ENCODE results near the gene PDSS2. TPM values are rescaled to one million over a fixed set of nuclear protein-coding genes. Genes with fewer than 3 reads are reported as not detected.

PDSS2 gene
- polyA plus RNA-seq, 1 of the 3 experiments (the other 2 are of a cell fraction): 5.6 TPM

- 85% methylated on average over 5 of the region's 5 CpGs for WGBS (ENCODE audit: low lambda C conversion rate)
- no peaks in the 10 kb centered on the region for H3K36me3 ChIP-seq (replicated peaks in 1 of 2; ENCODE audit: control insufficient read depth in 1 of 2, insufficient read depth in 2 of 2, low read length in 1 of 2)
- no peak for TF ChIP-seq REST (IDR thresholded peaks at IDR 0.05; ENCODE audit: low read depth, low read length)
- no peak for TF ChIP-seq GABPA (IDR thresholded peaks at IDR 0.05; ENCODE audit: low read depth)
- TF ChIP-seq RXRA (IDR thresholded peaks at IDR 0.05; ENCODE audit: borderline replicate concordance, low read depth): no peak
- TF ChIP-seq RFX5 (IDR thresholded peaks at IDR 0.05; ENCODE audit: low read length): no peak
- TF ChIP-seq FOXM1 (IDR thresholded peaks at IDR 0.05; ENCODE audit: low read depth): no peak
- no peak for TF ChIP-seq JUND (IDR thresholded peaks at IDR 0.05)
- TF ChIP-seq MXI1 (IDR thresholded peaks at IDR 0.05; ENCODE audit: low read depth, low read length): no peak
- no peak for TF ChIP-seq NFIC (IDR thresholded peaks at IDR 0.05; ENCODE audit: borderline replicate concordance)
- TF ChIP-seq MAX (IDR thresholded peaks at IDR 0.05; ENCODE audit: low read depth): no peak
- no peak for TF ChIP-seq CHD2 (IDR thresholded peaks at IDR 0.05; ENCODE audit: low read length, partially characterized antibody)
- peaks cover 8% of the 10 kb centered on the region for H3K79me2 ChIP-seq (ENCODE audit: insufficient read depth)
- no peaks in the 10 kb centered on the region for H3K27me3 ChIP-seq (ENCODE audit: insufficient read depth)
- no peaks in the 10 kb centered on the region for H3F3A ChIP-seq (replicated peaks; ENCODE audit: insufficient read depth)
- H3K9ac ChIP-seq: no peak overlapping the region
- H3K4me1 ChIP-seq (ENCODE audit: control insufficient read depth in 1 of 2, insufficient read depth in 2 of 2, low read depth in 1 of 2, low read length in 1 of 2): no peaks in the 10 kb centered on the region; a peak in 1 of 4 replicates
- H3K4me2 ChIP-seq: no peak overlapping the region
- no peaks in the 10 kb centered on the region for H3K9me3 ChIP-seq
- H3K9me2 ChIP-seq: no peaks in the 10 kb centered on the region
- H3K27ac ChIP-seq (ENCODE audit: low read depth in 2 of 2, low read length in 1 of 2): no peak overlapping the region
- POLR2A ChIA-PET: no interaction called here
- CTCF ChIA-PET: no interaction called here
- no peak for DNase-seq
- H2AFZ ChIP-seq (ENCODE audit: low read depth): no peak overlapping the region
- no peak overlapping the region for H3K4me3 ChIP-seq (ENCODE audit: low read depth in 2 of 2, low read length in 1 of 2)
- H4K20me1 ChIP-seq (ENCODE audit: insufficient read depth): no peaks in the 10 kb centered on the region
Observed at GRCh38 chr6:107421696-107422256, 37.6 kb downstream of the PDSS2 start.

DNA sequence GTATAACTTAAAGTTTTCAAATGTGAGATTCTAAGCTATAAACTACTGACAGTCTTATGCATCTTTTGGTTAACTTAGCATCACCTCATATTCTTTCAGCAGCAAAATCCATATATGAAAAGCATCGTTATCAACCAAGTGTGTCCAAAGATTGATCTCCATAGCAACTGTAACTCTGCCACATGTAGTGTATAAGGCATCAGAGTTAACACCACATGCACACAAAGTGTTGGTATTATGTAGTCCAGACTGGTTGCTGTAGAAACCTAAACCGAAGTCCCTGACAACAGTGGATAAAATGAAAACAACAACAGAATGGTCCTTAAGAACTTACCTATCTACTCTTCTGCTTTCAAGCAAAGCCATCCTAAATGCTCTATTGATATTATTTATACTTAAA, 39.6 kb downstream of the PDSS2 start:
- CTCF ChIA-PET: interaction anchor here (1.5 kb wide), 1 partner anchor 8 kb away, joined by 3 read pairs; no protein-coding TSS in a partner anchor
- H3K4me2 ChIP-seq: no peak overlapping the region
- H3K4me3 ChIP-seq (ENCODE audit: low read depth in 2 of 2, low read length in 1 of 2): no peak overlapping the region
- DNase-seq: no peak
- no peak overlapping the region for H3K27ac ChIP-seq (ENCODE audit: low read depth in 2 of 2, low read length in 1 of 2)
- no peaks in the 10 kb centered on the region for H3K27me3 ChIP-seq (ENCODE audit: insufficient read depth)
- no peak overlapping the region; the same call in 1 of the 2 replicates for H3K9ac ChIP-seq
- H2AFZ ChIP-seq (ENCODE audit: low read depth): no peak overlapping the region
- no peaks in the 10 kb centered on the region for H3K9me3 ChIP-seq
- no peaks in the 10 kb centered on the region for H4K20me1 ChIP-seq (ENCODE audit: insufficient read depth)
- no peaks in the 10 kb centered on the region; a peak in 2 of 4 replicates for H3K4me1 ChIP-seq (ENCODE audit: control insufficient read depth in 1 of 2, insufficient read depth in 2 of 2, low read depth in 1 of 2, low read length in 1 of 2)
- no peaks in the 10 kb centered on the region for H3K36me3 ChIP-seq (replicated peaks in 1 of 2; ENCODE audit: control insufficient read depth in 1 of 2, insufficient read depth in 2 of 2, low read length in 1 of 2)
- TF ChIP-seq MXI1 (IDR thresholded peaks at IDR 0.05; ENCODE audit: low read depth, low read length) (no peak), SMC3 (IDR thresholded peaks at IDR 0.05; ENCODE audit: low read depth, low read length) (no peak), RCOR1 (IDR thresholded peaks at IDR 0.05; ENCODE audit: low read length) (no peak)
- TF ChIP-seq, protein P1, sequence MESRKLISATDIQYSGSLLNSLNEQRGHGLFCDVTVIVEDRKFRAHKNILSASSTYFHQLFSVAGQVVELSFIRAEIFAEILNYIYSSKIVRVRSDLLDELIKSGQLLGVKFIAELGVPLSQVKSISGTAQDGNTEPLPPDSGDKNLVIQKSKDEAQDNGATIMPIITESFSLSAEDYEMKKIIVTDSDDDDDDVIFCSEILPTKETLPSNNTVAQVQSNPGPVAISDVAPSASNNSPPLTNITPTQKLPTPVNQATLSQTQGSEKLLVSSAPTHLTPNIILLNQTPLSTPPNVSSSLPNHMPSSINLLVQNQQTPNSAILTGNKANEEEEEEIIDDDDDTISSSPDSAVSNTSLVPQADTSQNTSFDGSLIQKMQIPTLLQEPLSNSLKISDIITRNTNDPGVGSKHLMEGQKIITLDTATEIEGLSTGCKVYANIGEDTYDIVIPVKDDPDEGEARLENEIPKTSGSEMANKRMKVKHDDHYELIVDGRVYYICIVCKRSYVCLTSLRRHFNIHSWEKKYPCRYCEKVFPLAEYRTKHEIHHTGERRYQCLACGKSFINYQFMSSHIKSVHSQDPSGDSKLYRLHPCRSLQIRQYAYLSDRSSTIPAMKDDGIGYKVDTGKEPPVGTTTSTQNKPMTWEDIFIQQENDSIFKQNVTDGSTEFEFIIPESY (IDR thresholded peaks at IDR 0.05; ENCODE audit: borderline replicate concordance, low read depth): no peak
- WGBS (ENCODE audit: low lambda C conversion rate): 83% methylated on average over 2 of the region's 2 CpGs
- H3K9me2 ChIP-seq: no peaks in the 10 kb centered on the region
- peaks cover 8% of the 10 kb centered on the region for H3K79me2 ChIP-seq (ENCODE audit: insufficient read depth)
- no peaks in the 10 kb centered on the region for H3F3A ChIP-seq (replicated peaks; ENCODE audit: insufficient read depth)
- POLR2A ChIA-PET: no interaction called here
